Measurements from ENCODE around the gene VSTM4. TPM values are rescaled to one million over a fixed set of nuclear protein-coding genes. Genes with fewer than 3 reads are reported as not detected.

VSTM4 gene
- total and polyA plus RNA-seq, 2 experiments from 2014 or later = 9.0 to 10.2 TPM

DNA sequence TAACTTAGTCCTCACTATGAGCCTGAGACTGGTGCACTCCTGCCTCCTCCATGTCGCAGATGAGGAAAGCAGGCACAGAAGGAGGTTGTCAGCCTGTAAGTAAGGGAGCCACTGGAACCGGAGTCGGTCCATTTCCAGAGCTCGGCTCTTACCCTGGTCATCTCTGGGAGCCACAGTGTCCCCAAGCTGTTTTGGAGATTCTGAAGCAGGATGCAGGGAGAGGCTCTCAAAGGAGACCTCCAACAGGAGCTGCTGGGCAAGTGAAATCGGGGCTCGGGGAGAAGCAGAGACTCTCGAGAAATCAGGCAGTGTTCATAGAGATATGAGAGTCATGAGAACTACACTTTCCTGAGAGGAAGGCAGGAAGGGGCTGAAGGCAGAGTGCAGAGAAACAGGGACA lies 39.0 kb downstream of the VSTM4 start:
- no peaks in the 10 kb centered on the region for H3K36me3 ChIP-seq (replicated peaks; ENCODE audit: insufficient read depth, low read depth)
- H3K27ac ChIP-seq = no peak overlapping the region
- no peak overlapping the region for H3K4me2 ChIP-seq
- no peaks in the 10 kb centered on the region for H3K9me3 ChIP-seq (ENCODE audit: low read depth)
- no peaks in the 10 kb centered on the region for H3K27me3 ChIP-seq
- no peaks in the 10 kb centered on the region for H3K79me2 ChIP-seq
- H4K20me1 ChIP-seq (ENCODE audit: insufficient read depth, poor library complexity, severe bottlenecking) = no peaks in the 10 kb centered on the region
- H3K9me2 ChIP-seq (replicated peaks; ENCODE audit: insufficient read depth) = no peaks in the 10 kb centered on the region
- no peak for TF ChIP-seq EZH2 (IDR thresholded peaks at IDR 0.05; ENCODE audit: borderline replicate concordance)
- TF ChIP-seq, protein P1, sequence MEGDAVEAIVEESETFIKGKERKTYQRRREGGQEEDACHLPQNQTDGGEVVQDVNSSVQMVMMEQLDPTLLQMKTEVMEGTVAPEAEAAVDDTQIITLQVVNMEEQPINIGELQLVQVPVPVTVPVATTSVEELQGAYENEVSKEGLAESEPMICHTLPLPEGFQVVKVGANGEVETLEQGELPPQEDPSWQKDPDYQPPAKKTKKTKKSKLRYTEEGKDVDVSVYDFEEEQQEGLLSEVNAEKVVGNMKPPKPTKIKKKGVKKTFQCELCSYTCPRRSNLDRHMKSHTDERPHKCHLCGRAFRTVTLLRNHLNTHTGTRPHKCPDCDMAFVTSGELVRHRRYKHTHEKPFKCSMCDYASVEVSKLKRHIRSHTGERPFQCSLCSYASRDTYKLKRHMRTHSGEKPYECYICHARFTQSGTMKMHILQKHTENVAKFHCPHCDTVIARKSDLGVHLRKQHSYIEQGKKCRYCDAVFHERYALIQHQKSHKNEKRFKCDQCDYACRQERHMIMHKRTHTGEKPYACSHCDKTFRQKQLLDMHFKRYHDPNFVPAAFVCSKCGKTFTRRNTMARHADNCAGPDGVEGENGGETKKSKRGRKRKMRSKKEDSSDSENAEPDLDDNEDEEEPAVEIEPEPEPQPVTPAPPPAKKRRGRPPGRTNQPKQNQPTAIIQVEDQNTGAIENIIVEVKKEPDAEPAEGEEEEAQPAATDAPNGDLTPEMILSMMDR (IDR thresholded peaks at IDR 0.05; ENCODE audit: poor library complexity) = no peak
- no peak for TF ChIP-seq EZH2phosphoT487 (IDR thresholded peaks at IDR 0.05; ENCODE audit: low read depth, severe bottlenecking, unreplicated experiment)
- peaks cover 2% of the 10 kb centered on the region for H3K4me1 ChIP-seq (ENCODE audit: insufficient read depth)
- no peak overlapping the region for H2AFZ ChIP-seq
- WGBS (ENCODE audit: low lambda C conversion rate, missing lambda C conversion rate) = 92% methylated on average over 7 of the region's 7 CpGs
- no peak overlapping the region for H3K4me3 ChIP-seq
- no peak for DNase-seq (ENCODE audit: low spot score)

DNA sequence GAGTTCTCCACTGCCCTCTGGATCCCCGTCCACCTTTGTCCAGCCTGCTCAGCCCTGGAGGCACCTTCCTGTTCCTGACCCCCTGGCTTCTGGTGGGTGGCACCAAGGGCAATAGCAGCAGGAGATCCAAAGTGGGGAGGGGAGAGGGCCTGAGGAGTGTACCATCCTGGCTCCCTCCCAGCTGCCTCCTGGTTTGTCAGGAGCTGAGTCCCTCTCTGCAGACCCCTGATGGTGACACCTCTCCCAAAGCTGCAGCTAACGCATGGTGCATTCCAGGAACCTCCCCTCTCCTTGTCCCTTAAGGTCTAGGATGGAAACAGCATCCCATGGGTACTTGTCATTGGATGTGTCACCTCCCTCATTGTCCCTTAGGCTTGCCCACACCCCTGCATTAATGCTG lies 39.6 kb downstream of the VSTM4 start:
- H3K4me2 ChIP-seq = no peak overlapping the region
- 100% methylated on average over 2 of the region's 2 CpGs for WGBS (ENCODE audit: low lambda C conversion rate, missing lambda C conversion rate)
- TF ChIP-seq, protein P1 (IDR thresholded peaks at IDR 0.05; ENCODE audit: poor library complexity) = no peak
- TF ChIP-seq EZH2phosphoT487 (IDR thresholded peaks at IDR 0.05; ENCODE audit: low read depth, severe bottlenecking, unreplicated experiment) (no peak), EZH2 (IDR thresholded peaks at IDR 0.05; ENCODE audit: borderline replicate concordance) (no peak)
- no peaks in the 10 kb centered on the region for H3K36me3 ChIP-seq (replicated peaks; ENCODE audit: insufficient read depth, low read depth)
- H3K27me3 ChIP-seq = no peaks in the 10 kb centered on the region
- no peak overlapping the region for H3K27ac ChIP-seq
- H2AFZ ChIP-seq = no peak overlapping the region
- no peaks in the 10 kb centered on the region for H3K9me2 ChIP-seq (replicated peaks; ENCODE audit: insufficient read depth)
- H4K20me1 ChIP-seq (ENCODE audit: insufficient read depth, poor library complexity, severe bottlenecking) = no peaks in the 10 kb centered on the region
- no peak overlapping the region for H3K4me3 ChIP-seq
- no peaks in the 10 kb centered on the region for H3K79me2 ChIP-seq
- no peaks in the 10 kb centered on the region for H3K4me1 ChIP-seq (ENCODE audit: insufficient read depth)
- no peaks in the 10 kb centered on the region for H3K9me3 ChIP-seq (ENCODE audit: low read depth)
- DNase-seq (ENCODE audit: low spot score) = no peak

DNA sequence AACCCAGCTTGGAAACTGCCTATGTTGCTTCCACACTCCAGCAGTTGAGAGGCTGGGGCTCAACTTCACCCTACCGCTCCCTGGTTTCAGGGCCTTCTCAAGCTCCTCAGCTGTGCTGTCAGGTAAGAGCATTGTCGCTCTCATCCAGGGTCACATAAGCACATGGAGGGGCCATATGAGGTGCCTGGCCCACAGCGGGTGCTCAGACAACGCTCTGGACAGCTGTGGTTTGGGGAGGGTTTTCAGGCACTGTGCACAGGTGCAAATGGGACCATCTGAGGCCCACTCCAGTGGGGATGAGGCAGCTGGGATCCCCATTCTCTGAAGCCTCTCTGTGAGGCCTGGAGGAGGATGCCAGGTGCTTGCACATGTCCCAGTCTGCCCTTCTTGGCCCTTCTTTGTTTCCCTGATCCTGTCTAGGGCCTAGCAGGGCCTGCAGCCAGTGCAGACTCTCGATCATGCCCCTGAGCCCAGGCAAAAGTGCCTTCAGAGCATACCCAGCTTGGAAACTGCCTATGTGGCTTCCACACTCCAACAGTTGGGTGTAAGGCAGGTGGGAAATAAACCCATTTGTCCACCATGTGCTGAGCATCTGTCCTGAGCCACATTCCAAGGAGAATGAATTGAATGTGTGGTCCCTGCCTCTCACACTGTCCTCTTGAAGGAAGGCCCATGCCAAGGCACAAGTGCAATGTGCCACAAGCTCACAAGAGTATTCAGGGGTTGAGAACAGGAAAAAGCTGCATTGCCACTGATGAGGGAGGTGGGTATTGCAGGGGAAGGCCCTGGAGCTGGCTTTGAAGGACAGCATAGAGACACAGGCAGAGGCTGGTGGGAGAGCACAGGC lies 40.3 kb downstream of the VSTM4 start:
- H3K27ac ChIP-seq = no peak overlapping the region
- H2AFZ ChIP-seq = no peak overlapping the region
- no peaks in the 10 kb centered on the region for H4K20me1 ChIP-seq (ENCODE audit: insufficient read depth, poor library complexity, severe bottlenecking)
- no peaks in the 10 kb centered on the region for H3K9me2 ChIP-seq (replicated peaks; ENCODE audit: insufficient read depth)
- no peak for TF ChIP-seq EZH2 (IDR thresholded peaks at IDR 0.05; ENCODE audit: borderline replicate concordance)
- TF ChIP-seq, protein P1 (IDR thresholded peaks at IDR 0.05; ENCODE audit: poor library complexity) = no peak
- no peak for TF ChIP-seq EZH2phosphoT487 (IDR thresholded peaks at IDR 0.05; ENCODE audit: low read depth, severe bottlenecking, unreplicated experiment)
- no peak for DNase-seq (ENCODE audit: low spot score)
- H3K79me2 ChIP-seq = no peaks in the 10 kb centered on the region
- no peaks in the 10 kb centered on the region for H3K4me1 ChIP-seq (ENCODE audit: insufficient read depth)
- WGBS (ENCODE audit: low lambda C conversion rate, missing lambda C conversion rate) = 98% methylated on average over 5 of the region's 5 CpGs
- no peaks in the 10 kb centered on the region for H3K36me3 ChIP-seq (replicated peaks; ENCODE audit: insufficient read depth, low read depth)
- no peak overlapping the region for H3K4me3 ChIP-seq
- no peaks in the 10 kb centered on the region for H3K9me3 ChIP-seq (ENCODE audit: low read depth)
- no peaks in the 10 kb centered on the region for H3K27me3 ChIP-seq
- H3K4me2 ChIP-seq = no peak overlapping the region

Data from hepatocyte (in vitro differentiated cells).